ENCODE results near the gene LARP4. TPM values are rescaled to one million over a fixed set of nuclear protein-coding genes. Genes with fewer than 3 reads are reported as not detected.
"Not testable (repeated sequence)": the region's sequence is repeated elsewhere in the genome, so short reads cannot be mapped to it uniquely, and the experiment has no call there.

Gene LARP4
- total and polyA plus RNA-seq, 12 donors, result 9.4 to 111 (median 52.8) TPM

- Histone ChIP-seq H3K36me3 (replicated peaks in 1 of 2) (no peaks in the 10 kb centered on the region), H3K4me1 (replicated peaks in 1 of 2) (no peaks in the 10 kb centered on the region), H3K27me3 (no peaks in the 10 kb centered on the region), H3K4me3 (no peak overlapping the region), H3K9me3 (replicated peaks in 1 of 3) (peaks cover 0 to 4% (median 0%) of the 10 kb centered on the region in 3 donors), H3K27ac (no peak overlapping the region)
- TF ChIP-seq POLR2A (IDR thresholded peaks at IDR 0.05) (no peak), CTCF (IDR thresholded peaks at IDR 0.05) (no peak)
- no peak for DNase-seq
- WGBS, 4 donors, result 78 to 90% (median 80%) methylated on average over 4 of the region's 4 CpGs
- intact Hi-C loops (cut with DNase I), result no loop called here
These were observed 81.9 kb downstream of the LARP4 start for GRCh38 chr12:50482571-50482970.

- no peaks in the 10 kb centered on the region for H3K27me3 ChIP-seq
- no peak overlapping the region for H3K27ac ChIP-seq
- TF ChIP-seq POLR2A (IDR thresholded peaks at IDR 0.05) (no peak), CTCF (IDR thresholded peaks at IDR 0.05) (no peak)
- intact Hi-C loops (cut with DNase I), result no loop called here
- H3K4me3 ChIP-seq, result no peak overlapping the region
- H3K4me1 ChIP-seq (replicated peaks in 1 of 2), result no peaks in the 10 kb centered on the region
- WGBS, 4 donors, result 67 to 100% (median 95%) methylated on average over 1 of the region's 1 CpG
- DNase-seq, result no peak
- no peaks in the 10 kb centered on the region for H3K9me3 ChIP-seq (replicated peaks in 1 of 3)
- H3K36me3 ChIP-seq (replicated peaks in 1 of 2), result no peaks in the 10 kb centered on the region
These were observed 82.8 kb downstream of the LARP4 start for GRCh38 chr12:50483488-50483887.

- no peaks in the 10 kb centered on the region for H3K9me3 ChIP-seq (replicated peaks in 1 of 3)
- no peaks in the 10 kb centered on the region for H3K36me3 ChIP-seq (replicated peaks in 1 of 2)
- TF ChIP-seq POLR2A (IDR thresholded peaks at IDR 0.05) (no peak), CTCF (IDR thresholded peaks at IDR 0.05) (no peak)
- H3K4me1 ChIP-seq (replicated peaks in 1 of 2), result no peaks in the 10 kb centered on the region
- no peak overlapping the region for H3K27ac ChIP-seq
- intact Hi-C loops (cut with DNase I), result no loop called here
- H3K4me3 ChIP-seq, result no peak overlapping the region
- no peaks in the 10 kb centered on the region for H3K27me3 ChIP-seq
- DNase-seq, result no peak
- 83 to 93% (median 89%) methylated on average over 5 of the region's 5 CpGs for WGBS, 4 donors
These were observed 88.1 kb downstream of the LARP4 start for GRCh38 chr12:50488801-50489200.

- WGBS, 4 donors, result 88 to 91% (median 90%) methylated on average over 10 to 11 of the region's 11 CpGs
- H3K9me3 ChIP-seq (replicated peaks in 1 of 3); H3K4me3 ChIP-seq; H3K27me3 ChIP-seq; H3K4me1 ChIP-seq (replicated peaks in 1 of 2); H3K27ac ChIP-seq; DNase-seq; H3K36me3 ChIP-seq (replicated peaks in 1 of 2); intact Hi-C loops (cut with DNase I): not testable (repeated sequence)
These were observed 97.4 kb downstream of the LARP4 start for GRCh38 chr12:50498119-50498518.
